Endothelial cell of umbilical vein (primary cell): ENCODE measurements around the gene S100A1. TPM values are rescaled to one million over a fixed set of nuclear protein-coding genes. Genes with fewer than 3 reads are reported as not detected.

Source experiments
- BruUV-seq: library from RNA; stranded (reverse); fragments of 400-500 nt; replicated peaks from 2 replicates; lab custom pipeline; 2021; lab: Mats Ljungman, UMichigan
- CTCF ChIA-PET: fragments of 300-600, 350-600 bp; sonication (Branson Sonifier 250); formaldehyde crosslinking; loops from one replicate; lab custom pipeline; 2021; ENCODE audit warnings: antibody characterized with exemption, inconsistent platforms; lab: Charles Lee
- POLR2A ChIA-PET: fragments of 300-600, 350-600 bp; sonication (Branson Sonifier 250); formaldehyde crosslinking; loops from one replicate; lab custom pipeline; 2021; ENCODE audit warnings: antibody characterized with exemption, inconsistent platforms; lab: Charles Lee
- DNase-seq: peaks from one replicate; pipeline ENCODE4 v3.0.0-alpha.2; 2011; ENCODE audit warnings: low read depth, low spot score
- FAIRE-seq: peaks from 2 replicates; lab custom pipeline; 2011; peaks lifted over from hg19 to GRCh38; lab: Jason Lieb, UNC
- H2AFZ ChIP-seq: 2 replicates; pipeline ENCODE4 v1.6.0; 2012; ENCODE audit warnings: low read depth, low read length, control low read depth, inconsistent platforms
- H3K27ac ChIP-seq: 2 replicates; pipeline ENCODE4 v1.5.1; 2011; ENCODE audit warnings: low read depth, mild to moderate bottlenecking, control low read depth, low read length, moderate library complexity; ENCODE audit not compliant: insufficient read depth
- H3K27me3 ChIP-seq, 2 experiments: 2 replicates each; pipeline versions ENCODE4 v1.6.0 to v1.6.1; 2011; ENCODE audit warnings: low read length in 2 of 2, mixed read lengths in 1 of 2; ENCODE audit not compliant: control insufficient read depth in 2 of 2, insufficient read depth in 2 of 2
- H3K36me3 ChIP-seq, 2 experiments: 2 replicates in 1 of 2; 3 replicates in 1 of 2; pipeline ENCODE4 v1.5.1; 2011; ENCODE audit warnings: low read length in 2 of 2, mild to moderate bottlenecking in 1 of 2, moderate library complexity in 1 of 2; ENCODE audit not compliant: control insufficient read depth in 2 of 2, insufficient read depth in 2 of 2; ENCODE audit errors: extremely low read depth in 1 of 2
- H3K4me1 ChIP-seq: 3 replicates; pipeline ENCODE4 v1.5.1; 2011; ENCODE audit warnings: mild to moderate bottlenecking, low read length; ENCODE audit not compliant: control insufficient read depth, insufficient read depth; ENCODE audit errors: extremely low read depth
- H3K4me2 ChIP-seq: 2 replicates; pipeline ENCODE4 v1.6.1; 2011; ENCODE audit warnings: low read length, control low read depth, mixed read lengths; ENCODE audit not compliant: insufficient read depth
- H3K4me3 ChIP-seq, 3 experiments: fragments of 200-600 bp in 1 of 3; sonication (generic), shearing (Covaris generic) in 1 of 3; replicated peaks in 1 of 3; 2 replicates each; pipeline ENCODE4 v1.5.1; 2011 to 2016; ENCODE audit warnings: control low read depth in 3 of 3, low read length in 3 of 3, mild to moderate bottlenecking in 2 of 3, inconsistent platforms in 1 of 3, low read depth in 1 of 3, moderate library complexity in 1 of 3; ENCODE audit not compliant: insufficient read depth in 1 of 3
- H3K79me2 ChIP-seq: 2 replicates; pipeline ENCODE4 v1.6.0; 2012; ENCODE audit warnings: low read length, inconsistent platforms; ENCODE audit not compliant: control insufficient read depth, insufficient read depth
- H3K9ac ChIP-seq: replicated peaks from 2 replicates; pipeline ENCODE3; 2011; ENCODE audit warnings: low read length, control low read depth; ENCODE audit not compliant: insufficient read depth; ENCODE audit errors: extremely low read depth
- H3K9me1 ChIP-seq: replicated peaks from 3 replicates; pipeline ENCODE4 v1.6.0; 2011; ENCODE audit warnings: mild to moderate bottlenecking, low read length; ENCODE audit not compliant: control insufficient read depth, insufficient read depth; ENCODE audit errors: extremely low read depth
- H3K9me3 ChIP-seq: replicated peaks from 2 replicates; pipeline ENCODE4 v1.5.1; 2012; ENCODE audit warnings: low read length, inconsistent platforms; ENCODE audit not compliant: control insufficient read depth, insufficient read depth
- H4K20me1 ChIP-seq: replicated peaks from 2 replicates; pipeline ENCODE3; 2011; ENCODE audit warnings: mild to moderate bottlenecking, low read length; ENCODE audit not compliant: control insufficient read depth, insufficient read depth; ENCODE audit errors: extremely low read depth
- EZH2 ChIP-seq: IDR thresholded peaks from 2 replicates; pipeline ENCODE4 v1.6.1; 2012; ENCODE audit warnings: borderline replicate concordance, low read depth, mild to moderate bottlenecking, moderate library complexity, low read length, inconsistent platforms; ENCODE audit not compliant: severe bottlenecking
- GATA2 ChIP-seq: IDR thresholded peaks from 2 replicates; pipeline ENCODE4 v1.7.0; 2011; ENCODE audit warnings: low read depth, mild to moderate bottlenecking, moderate library complexity, mixed read lengths, low read length; ENCODE audit not compliant: insufficient read length, insufficient read depth
- JUN ChIP-seq: IDR thresholded peaks from 2 replicates; pipeline ENCODE4 v1.6.1; 2011; ENCODE audit warnings: borderline replicate concordance, low read depth; ENCODE audit not compliant: insufficient read length, insufficient read depth
- MYC ChIP-seq: IDR thresholded peaks from one replicate; pipeline ENCODE4 v1.6.1; 2011; ENCODE audit warnings: mild to moderate bottlenecking, low read depth, low read length
- POLR2A ChIP-seq: IDR thresholded peaks from 2 replicates; pipeline ENCODE4 v1.6.1; 2012; ENCODE audit warnings: low read depth, mild to moderate bottlenecking, control low read depth, low read length
- POLR2AphosphoS5 ChIP-seq: IDR thresholded peaks from 2 replicates; pipeline ENCODE4 v1.6.1; 2012; ENCODE audit warnings: low read depth, mild to moderate bottlenecking, control low read depth, low read length, moderate library complexity; ENCODE audit not compliant: insufficient read depth
- dilution Hi-C: fragments of 300-500 bp; cut with MboI; formaldehyde crosslinking; loops from one replicate; pipeline ENCODE4 v1.15.0; 2019; ENCODE audit warnings: low sequenced_read_pairs; ENCODE audit not compliant: extremely low pct_ligation_motif_present
- intact Hi-C: fragments of 100-400 bp; cut with micrococcal nuclease; formaldehyde crosslinking; loops from one replicate; pipeline ENCODE4 v1.10.0; 2022
- polyA plus RNA-seq, 4 experiments: library from polyadenylated mRNA; depleted of rRNA in 3 of 4; stranded (reverse) in 3 of 4; unstranded in 1 of 4; fragments of >200 nt; gene quantifications; 2 replicates each; pipeline versions ENCODE4 v1.2.1 to v1.2.3, GENCODE V29; 2011 to 2012; ENCODE audit warnings: missing spikeins in 1 of 4
- total RNA-seq: library from RNA; stranded (reverse); gene quantifications from 2 replicates; pipeline ENCODE4 v1.2.3, GENCODE V29; 2021
- TF ChIP-seq, protein P1 (sequence below): IDR thresholded peaks from 2 replicates; pipeline ENCODE4 v1.6.1; 2011; ENCODE audit not compliant: insufficient read depth, insufficient read length

S100A1 gene
- total and polyA plus RNA-seq, 2 donors (not counting 3 experiments of a cell fraction or from before 2014, with no cell fraction given) = not detected

DNA sequence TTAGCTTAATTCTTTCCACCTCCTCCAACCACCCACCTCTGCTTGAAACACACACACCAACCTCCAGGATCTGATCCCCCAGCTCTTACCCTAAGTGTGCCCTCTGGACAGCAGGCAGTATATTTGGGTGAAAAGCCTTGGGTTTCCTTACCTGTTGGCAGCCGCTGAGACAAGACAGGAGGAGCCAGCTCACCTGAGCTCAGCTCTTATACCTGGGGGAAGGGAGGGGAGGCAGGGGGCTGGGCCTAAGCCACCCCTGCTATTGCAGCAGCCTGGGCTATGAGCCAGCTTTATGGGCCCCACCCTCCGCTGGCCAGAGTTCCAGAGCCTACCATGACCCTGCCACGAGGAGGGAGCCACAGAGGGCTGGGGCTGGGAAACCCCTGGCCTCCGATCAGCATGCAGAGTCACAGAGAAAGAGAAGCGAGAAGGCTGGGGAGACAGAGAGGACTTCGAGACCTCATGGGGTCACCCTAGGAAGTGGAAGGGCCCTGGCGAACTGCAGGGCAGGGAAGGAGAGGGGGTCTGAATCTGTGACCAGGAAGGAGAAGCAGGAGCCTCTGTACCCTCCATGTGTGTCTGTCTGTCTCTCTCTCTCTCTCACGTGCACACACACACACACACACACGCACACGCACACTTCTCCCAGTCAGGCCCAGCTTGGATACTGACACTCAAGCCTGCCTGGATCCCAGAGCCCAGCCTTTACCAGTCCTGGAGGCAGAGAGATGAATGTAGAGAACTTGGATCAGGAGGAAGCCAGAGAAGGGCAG, 11.9 kb upstream of the S100A1 start, which contains the start of gene S100A14:
Gene S100A14 (minus strand): TSS at position 182 of the 773 bp plus-strand sequence. CDS start 467 bp downstream, outside the sequence.
- peaks cover 0 to 6% of the 10 kb centered on the region in 2 experiments for H3K36me3 ChIP-seq
- H3K4me2 ChIP-seq = no peak within 1 kb of the TSS
- no peaks in the 10 kb centered on the region for H4K20me1 ChIP-seq
- FAIRE-seq (no peak), DNase-seq (no peak)
- no peaks in the 10 kb centered on the region for H3K9me3 ChIP-seq
- H3K79me2 ChIP-seq = peaks cover 17% of the 10 kb centered on the region
- no peak within 1 kb of the TSS for H3K4me3 ChIP-seq
- no peaks in the 10 kb centered on the region for H3K9me1 ChIP-seq
- ChIA-PET POLR2A (interaction anchor here (0.6 to 4.9 kb wide), 4 partner anchors 11 to 18 kb away, joined by 3 to 27 read pairs (median 8); partner anchors contain the start of genes CHTOP and S100A13), CTCF (interaction anchor here (1.0 to 6.0 kb wide), 9 partner anchors 8 to 106 kb away, joined by 4 to 121 read pairs (median 11); partner anchors contain the start of genes S100A1, S100A13 and S100A6)
- H2AFZ ChIP-seq = no peak within 1 kb of the TSS
- no peak for TF ChIP-seq POLR2AphosphoS5
- H3K27me3 ChIP-seq = no peaks in the 10 kb centered on the region
- dilution Hi-C loops (no loop called here), intact Hi-C loops (no loop called here)
- no peak within 1 kb of the TSS for H3K9ac ChIP-seq
- no peaks in the 10 kb centered on the region for H3K4me1 ChIP-seq
- BruUV-seq = no TSS peak
- H3K27ac ChIP-seq = no peak within 1 kb of the TSS

DNA sequence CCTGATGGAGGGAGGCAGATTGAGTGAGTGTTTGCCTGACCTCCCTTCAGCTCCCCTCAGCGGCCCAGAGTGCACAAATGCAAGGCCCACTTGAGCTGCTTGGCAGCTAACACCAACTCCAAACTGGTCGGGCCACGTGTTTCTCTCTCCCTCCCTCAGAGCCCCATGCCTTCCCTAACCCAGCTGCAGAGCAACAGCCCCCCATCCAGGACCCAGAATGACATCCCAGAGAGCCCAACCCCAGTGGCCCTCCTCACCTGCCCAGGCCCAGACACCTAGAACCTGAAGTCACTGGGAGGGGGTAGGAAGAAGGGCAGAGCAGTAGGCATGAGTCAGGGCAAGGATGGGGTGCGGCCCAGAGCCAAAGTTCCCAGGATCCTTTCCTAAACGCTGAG, 11.3 kb upstream of the S100A1 start:
- no peaks in the 10 kb centered on the region for H3K9me3 ChIP-seq
- H3K79me2 ChIP-seq = peaks cover 11% of the 10 kb centered on the region
- intact Hi-C loops (no loop called here), dilution Hi-C loops (no loop called here)
- DNase-seq (no peak), FAIRE-seq (no peak)
- no peak overlapping the region for H2AFZ ChIP-seq
- H3K9ac ChIP-seq = no peak overlapping the region
- H3K27ac ChIP-seq = no peak overlapping the region
- no peaks in the 10 kb centered on the region for H3K4me1 ChIP-seq
- no TSS peak for BruUV-seq
- H3K36me3 ChIP-seq = peaks cover 0 to 6% of the 10 kb centered on the region in 2 experiments
- TF ChIP-seq GATA2 (no peak), POLR2A (no peak), EZH2 (no peak), POLR2AphosphoS5 (no peak), MYC (no peak), JUN (no peak)
- TF ChIP-seq, protein P1, sequence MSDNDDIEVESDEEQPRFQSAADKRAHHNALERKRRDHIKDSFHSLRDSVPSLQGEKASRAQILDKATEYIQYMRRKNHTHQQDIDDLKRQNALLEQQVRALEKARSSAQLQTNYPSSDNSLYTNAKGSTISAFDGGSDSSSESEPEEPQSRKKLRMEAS = no peak
- no peak overlapping the region for H3K4me3 ChIP-seq
- CTCF ChIA-PET = interaction anchor here (1.3 to 6.0 kb wide), 11 partner anchors 9 to 106 kb away, joined by 3 to 121 read pairs (median 10); partner anchors contain the start of genes S100A1, S100A13 and S100A6
- H3K27me3 ChIP-seq = no peaks in the 10 kb centered on the region
- H3K4me2 ChIP-seq = no peak overlapping the region
- no peaks in the 10 kb centered on the region for H4K20me1 ChIP-seq
- POLR2A ChIA-PET = interaction anchor here (0.6 to 4.9 kb wide), 2 partner anchors 10 to 12 kb away, joined by 3 to 27 read pairs; partner anchors contain the start of gene S100A13
- no peaks in the 10 kb centered on the region for H3K9me1 ChIP-seq
